IMR-90 (cell line): Measurements from ENCODE around the gene BMERB1. TPM values are rescaled to one million over a fixed set of nuclear protein-coding genes. Genes with fewer than 3 reads are reported as not detected.

Source experiments
- ATAC-seq: fragments of 200-7000 bp; cut with Tn5 transposase; 2 replicates; pipeline ENCODE4 v1.9.1; 2020; ENCODE audit warnings: low read depth, mild to moderate bottlenecking, moderate library complexity
- BruUV-seq: library from RNA; stranded (reverse); fragments of 400-500 nt; replicated peaks from 2 replicates; lab custom pipeline; 2021; lab: Mats Ljungman, UMichigan
- CTCF ChIA-PET: fragments of 300-600 bp; formaldehyde crosslinking; extraction: SDS; loops from one replicate; lab custom pipeline; 2021; ENCODE audit warnings: antibody characterized with exemption; lab: Yijun Ruan, JAX
- POLR2A ChIA-PET: fragments of 300-600 bp; sonication (Branson Sonifier 250); formaldehyde crosslinking; loops from one replicate; lab custom pipeline; 2022; ENCODE audit warnings: antibody characterized with exemption; ENCODE audit not compliant: unreplicated experiment; lab: Charles Lee
- DNase-seq: peaks from one replicate; pipeline ENCODE4 v3.0.0; 2013
- H2AFZ ChIP-seq: replicated peaks from 2 replicates; pipeline ENCODE3; 2013; ENCODE audit warnings: low read length, mild to moderate bottlenecking; ENCODE audit not compliant: poor library complexity
- H2AK5ac ChIP-seq: 2 replicates; pipeline ENCODE4 v1.6.1; 2013; ENCODE audit warnings: low read depth, low read length, inconsistent platforms
- H2AK9ac ChIP-seq: replicated peaks from 2 replicates; pipeline ENCODE3; 2013; ENCODE audit warnings: mild to moderate bottlenecking, low read depth, low read length, moderate library complexity; ENCODE audit not compliant: poor library complexity
- H2BK120ac ChIP-seq: 2 replicates; pipeline ENCODE4 v1.6.1; 2013; ENCODE audit warnings: low read depth, low read length, inconsistent platforms
- H2BK15ac ChIP-seq: 3 replicates; pipeline ENCODE4 v1.6.1; 2013; ENCODE audit warnings: low read depth, low read length, inconsistent platforms
- H2BK20ac ChIP-seq: 2 replicates; pipeline ENCODE4 v1.6.1; 2013; ENCODE audit warnings: low read depth, mild to moderate bottlenecking, inconsistent platforms, low read length, moderate library complexity
- H2BK5ac ChIP-seq: 2 replicates; pipeline ENCODE4 v1.6.1; 2013; ENCODE audit warnings: mild to moderate bottlenecking, low read depth, low read length, inconsistent platforms; ENCODE audit not compliant: poor library complexity, severe bottlenecking
- H3K14ac ChIP-seq: replicated peaks from 2 replicates; pipeline ENCODE4 v1.6.1; 2013; ENCODE audit warnings: low read depth, low read length, inconsistent platforms
- H3K18ac ChIP-seq: 2 replicates; pipeline ENCODE4 v1.6.1; 2013; ENCODE audit warnings: low read depth, low read length, control low read depth
- H3K23ac ChIP-seq: 2 replicates; pipeline ENCODE4 v1.6.1; 2013; ENCODE audit warnings: low read depth, low read length, inconsistent platforms
- H3K27ac ChIP-seq: 2 replicates; pipeline ENCODE4 v1.5.1; 2013; ENCODE audit warnings: mild to moderate bottlenecking, control low read depth, low read length; ENCODE audit not compliant: insufficient read depth
- H3K27me3 ChIP-seq: 2 replicates; pipeline ENCODE4 v1.6.1; 2013; ENCODE audit warnings: low read length; ENCODE audit not compliant: control insufficient read depth, insufficient read depth
- H3K36me3 ChIP-seq: 2 replicates; pipeline ENCODE4 v1.6.1; 2013; ENCODE audit warnings: low read length, mixed read lengths; ENCODE audit not compliant: control insufficient read depth, insufficient read depth
- H3K4ac ChIP-seq: 2 replicates; pipeline ENCODE4 v1.6.1; 2013; ENCODE audit warnings: low read depth, low read length, inconsistent platforms
- H3K4me1 ChIP-seq: 2 replicates; pipeline ENCODE4 v1.6.1; 2013; ENCODE audit warnings: low read length, mixed read lengths; ENCODE audit not compliant: control insufficient read depth, insufficient read depth
- H3K4me2 ChIP-seq: 2 replicates; pipeline ENCODE4 v1.6.1; 2013; ENCODE audit warnings: low read depth, mild to moderate bottlenecking, control low read depth, low read length, moderate library complexity
- H3K4me3 ChIP-seq: 2 replicates; pipeline ENCODE4 v1.5.1; 2013; ENCODE audit warnings: low read depth, mild to moderate bottlenecking, control low read depth, low read length, moderate library complexity; ENCODE audit not compliant: insufficient read depth
- H3K56ac ChIP-seq: 2 replicates; pipeline ENCODE4 v1.6.1; 2013; ENCODE audit warnings: low read length, inconsistent platforms; ENCODE audit not compliant: insufficient read depth; ENCODE audit errors: extremely low read depth
- H3K79me1 ChIP-seq, 2 experiments: 2 replicates each; pipeline ENCODE4 v1.6.1; 2013; ENCODE audit warnings: low read length in 2 of 2, inconsistent platforms in 1 of 2, low read depth in 1 of 2
- H3K9ac ChIP-seq: 2 replicates; pipeline ENCODE4 v1.6.1; 2013; ENCODE audit warnings: low read depth, low read length, control low read depth
- H3K9me1 ChIP-seq: 2 replicates; pipeline ENCODE4 v1.6.1; 2013; ENCODE audit warnings: low read length, inconsistent platforms; ENCODE audit not compliant: insufficient read depth
- H3K9me3 ChIP-seq: 2 replicates; pipeline ENCODE4 v1.6.1; 2013; ENCODE audit warnings: low read length; ENCODE audit not compliant: control insufficient read depth, insufficient read depth
- H4K20me1 ChIP-seq: 2 replicates; pipeline ENCODE4 v1.6.1; 2013; ENCODE audit warnings: low read length, inconsistent platforms; ENCODE audit not compliant: insufficient read depth
- H4K5ac ChIP-seq: 2 replicates; pipeline ENCODE4 v1.6.1; 2013; ENCODE audit warnings: mild to moderate bottlenecking, low read depth, low read length, control low read depth
- H4K8ac ChIP-seq, 2 experiments: 2 replicates each; pipeline ENCODE4 v1.6.1; 2013; ENCODE audit warnings: low read depth in 2 of 2, low read length in 2 of 2, control low read depth in 1 of 2, inconsistent platforms in 1 of 2
- H4K91ac ChIP-seq: 2 replicates; pipeline ENCODE4 v1.6.1; 2013; ENCODE audit warnings: low read depth, low read length, inconsistent platforms; ENCODE audit not compliant: insufficient read depth
- BHLHE40 ChIP-seq: fragments of 150-350 bp; IDR thresholded peaks from 2 replicates; pipeline ENCODE4 v1.6.1; 2016; ENCODE audit warnings: mild to moderate bottlenecking, low read depth, low read length
- ELK1 ChIP-seq: fragments of 150-350 bp; IDR thresholded peaks from 2 replicates; pipeline ENCODE4 v1.6.1; 2016; ENCODE audit warnings: low read depth, mild to moderate bottlenecking, low read length, moderate library complexity, borderline replicate concordance
- MAFK ChIP-seq: IDR thresholded peaks from 2 replicates; pipeline ENCODE4 v1.6.1; 2012; ENCODE audit warnings: low read depth, low read length, improper control_type of control experiment
- POLR2A ChIP-seq: IDR thresholded peaks from 2 replicates; pipeline ENCODE4 v1.6.1; 2012; ENCODE audit warnings: mild to moderate bottlenecking, low read depth, low read length
- RAD21 ChIP-seq: IDR thresholded peaks from 2 replicates; pipeline ENCODE4 v1.6.1; 2012; ENCODE audit warnings: low read length, improper control_type of control experiment
- RFX5 ChIP-seq: IDR thresholded peaks from 2 replicates; pipeline ENCODE4 v1.8.0; 2012; ENCODE audit warnings: low read depth, mild to moderate bottlenecking, low read length, moderate library complexity
- WGBS, 2 experiments: methylation state at CpG; one replicate each; pipeline versions ENCODE4 v1.1.5 to v1.1.7; 2013; ENCODE audit warnings: missing lambda C conversion rate in 2 of 2; ENCODE audit not compliant: insufficient read length in 1 of 2; ENCODE audit errors: extremely low coverage in 2 of 2; 5-methylcytosine and 5-hydroxymethylcytosine counted together
- dilution Hi-C: fragments of 300-500 bp; cut with HindIII; formaldehyde crosslinking; loops from one replicate; pipeline ENCODE4 v1.14.3; 2018; ENCODE audit warnings: low sequenced_read_pairs; ENCODE audit not compliant: unreplicated experiment
- in situ Hi-C: fragments of 300-500 bp; cut with MboI; formaldehyde crosslinking; loops from 3 replicates; pipeline ENCODE4 v1.14.3; 2019; ENCODE audit warnings: low sequenced_read_pairs, inconsistent platforms, mixed read lengths
- intact Hi-C: fragments of 100-400 bp; cut with micrococcal nuclease; formaldehyde crosslinking; loops from 2 replicates; pipeline ENCODE4 v1.10.0; 2022
- polyA plus RNA-seq, 3 experiments: library from polyadenylated mRNA; depleted of rRNA; stranded (reverse); fragments of >200 nt; gene quantifications; 2 replicates each; pipeline ENCODE4 v1.2.3, GENCODE V29; 2012; ENCODE audit warnings: low replicate concordance in 1 of 3
- total RNA-seq: library from RNA; depleted of rRNA; stranded (reverse); fragments of >200 nt; gene quantifications from 2 replicates; pipeline ENCODE4 v1.2.3, GENCODE V29; 2012

The BMERB1 gene
- total and polyA plus RNA-seq, 2 of the 4 experiments (the other 2 are of a cell fraction) = 22.6 to 32.9 TPM

GRCh38 chr16:15506441-15506840, 72.1 kb downstream of the BMERB1 start (continued):
- no peak for TF ChIP-seq ELK1

DNA sequence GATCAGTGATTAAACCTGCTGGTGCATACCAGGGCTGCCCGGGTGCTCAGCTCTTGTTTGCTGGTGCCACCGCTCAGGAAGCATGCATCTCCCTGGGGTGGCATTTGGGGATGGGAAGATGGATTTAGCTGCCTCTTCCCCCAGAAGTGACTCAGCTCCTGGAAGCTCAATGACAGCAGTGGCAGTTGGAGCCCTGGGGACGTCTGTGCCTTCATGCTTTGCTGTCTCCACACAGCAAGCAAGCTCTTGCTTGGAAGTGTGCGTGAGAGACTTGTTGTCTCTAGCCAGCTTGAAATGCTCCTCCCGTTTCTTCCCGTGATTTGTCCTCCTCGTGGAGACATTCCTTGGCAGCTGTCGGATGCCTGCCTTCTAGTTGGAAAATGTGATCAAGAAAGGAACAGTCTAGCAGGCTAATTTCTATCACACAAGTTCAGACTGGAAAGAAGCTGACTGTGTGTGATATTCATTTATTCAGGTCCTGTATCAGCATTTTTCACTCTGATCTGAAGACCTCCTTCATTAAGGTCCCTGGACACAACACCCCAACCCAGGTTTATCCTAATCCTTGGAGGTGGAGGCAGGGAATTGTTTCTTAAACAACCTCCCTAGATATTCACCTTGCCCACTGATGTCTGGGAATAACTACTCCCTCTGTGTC, 73.0 kb downstream of the BMERB1 start:
- Histone ChIP-seq H3K4me3 (no peak overlapping the region), H3K4ac (peak overlapping the region; percentile 22; the same call in 1 of the 2 replicates), H2AK5ac (no peak overlapping the region), H4K8ac (peak overlapping the region in 1 of 2 experiments; percentile 26; a peak in 1 of 4 replicates), H3K27me3 (no peaks in the 10 kb centered on the region), H3K36me3 (peaks cover 3% of the 10 kb centered on the region; the same call in 1 of the 2 replicates), H3K18ac (peak overlapping the region; percentile 30; the same call in 1 of the 2 replicates), H3K4me1 (peaks cover 16% of the 10 kb centered on the region), H2BK20ac (peak overlapping the region; percentile 29; the same call in 1 of the 2 replicates), H2AFZ (peak overlapping the region; percentile 34), H4K20me1 (no peaks in the 10 kb centered on the region), H3K23ac (no peak overlapping the region), H3K9me1 (peaks cover 18% of the 10 kb centered on the region), H4K91ac (no peak overlapping the region), H2AK9ac (no peak overlapping the region), H4K5ac (no peak overlapping the region), H3K27ac (peak overlapping the region; percentile 5; the same call in 1 of the 2 replicates), H3K14ac (peak overlapping the region; percentile 33; the same call in 1 of the 2 replicates), H3K9ac (no peak overlapping the region), H3K9me3 (no peaks in the 10 kb centered on the region), H3K79me1 (peaks cover 34 to 42% of the 10 kb centered on the region in 2 experiments), H2BK120ac (peak overlapping the region; percentile 20; the same call in 1 of the 2 replicates), H2BK15ac (peak overlapping the region; percentile 9; the same call in 1 of the 3 replicates), H3K4me2 (peak overlapping the region; percentile 18; the same call in 1 of the 2 replicates), H2BK5ac (no peak overlapping the region), H3K56ac (no peak overlapping the region)
- ATAC-seq = peak; percentile 38
- BruUV-seq = no TSS peak
- dilution Hi-C loops (no loop called here), in situ Hi-C loops (loop anchor here (10.0 kb wide), 1 partner anchor 73 kb away; the partner anchor contains the start of gene BMERB1), intact Hi-C loops (loop anchor here (5.0 kb wide), 1 partner anchor 80 kb away; no protein-coding TSS in a partner anchor)
- DNase-seq = peak; percentile 53
- 48% methylated on average over 2 of the region's 8 CpGs; no CpG with 5 or more reads in 1 of the 2 experiments for WGBS, 2 experiments
- POLR2A ChIA-PET = no interaction called here
- CTCF ChIA-PET = interaction anchor here (0.5 to 1.3 kb wide), 2 partner anchors 80 to 136 kb away, joined by 4 to 5 read pairs; partner anchors contain the start of gene MARF1
- no peak for TF ChIP-seq ELK1
- TF ChIP-seq RAD21 = no peak
- TF ChIP-seq RFX5 = no peak
- TF ChIP-seq MAFK = peak; percentile 16; the same call in 1 of the 2 replicates
- TF ChIP-seq BHLHE40 = no peak
- no peak for TF ChIP-seq POLR2A
